GM12801 (cell line): Measurements from ENCODE around the gene WDR88.

Source experiments
- CTCF ChIP-seq: IDR thresholded peaks from one replicate; pipeline ENCODE4 v1.5.1; 2011; ENCODE audit warnings: control low read depth; ENCODE audit not compliant: insufficient read length; ENCODE audit errors: extremely low read depth

Gene WDR88

GRCh38 chr19:33163481-33163880 is 31.6 kb downstream of the WDR88 start:
- TF ChIP-seq CTCF, result no peak

GRCh38 chr19:33167438-33167837 is 35.5 kb downstream of the WDR88 start:
- TF ChIP-seq CTCF, result no peak

GRCh38 chr19:33168528-33168927 is 36.6 kb downstream of the WDR88 start:
- TF ChIP-seq CTCF, result no peak

- TF ChIP-seq CTCF, result no peak
Observed at GRCh38 chr19:33171222-33171795, 39.4 kb downstream of the WDR88 start.

GRCh38 chr19:33171916-33172359 is 40.0 kb downstream of the WDR88 start:
- TF ChIP-seq CTCF, result no peak

GRCh38 chr19:33174186-33174585 is 42.3 kb downstream of the WDR88 start:
- TF ChIP-seq CTCF, result no peak

- TF ChIP-seq CTCF, result no peak
Observed at GRCh38 chr19:33175156-33175782, 43.4 kb downstream of the WDR88 start.
